ENCODE measurements around the gene APOL2.

GRCh38 chr22:36257308-36257707, 18.0 kb upstream of the APOL2 start:
- TF ChIP-seq CTCF (IDR thresholded peaks at IDR 0.05; ENCODE audit: low read length) = no peak
- no peak for TF ChIP-seq EZH2 (IDR thresholded peaks at IDR 0.05; ENCODE audit: borderline replicate concordance, low read length)
